Measurements from ENCODE around the gene SLC4A2.

The SLC4A2 gene

GRCh38 chr7:151080067-151080521 is 20.7 kb downstream of the SLC4A2 start:
- DNase-seq (no peak), ATAC-seq (peak; percentile 1)

- ATAC-seq (peak; percentile 88), DNase-seq (peak; percentile 89)
These were observed 21.3 kb downstream of the SLC4A2 start, which contains the start of gene FASTK for GRCh38 chr7:151080522-151081169. Gene FASTK, minus strand, starts transcription at chr7:151080809. Its CDS starts 43 bp downstream, at chr7:151080766.

GRCh38 chr7:151081170-151082101 is 22.0 kb downstream of the SLC4A2 start:
- ATAC-seq (no peak), DNase-seq (no peak)

GRCh38 chr7:151082141-151083070 is 23.0 kb downstream of the SLC4A2 start:
- DNase-seq = no peak
- no peak for ATAC-seq

- peak; percentile 60 for ATAC-seq
- DNase-seq = peak; percentile 89
These were observed 23.9 kb downstream of the SLC4A2 start, which contains the start of gene TMUB1 for GRCh38 chr7:151083071-151083823. Gene TMUB1, minus strand, starts transcription at chr7:151083493. Its CDS starts 930 bp downstream, at chr7:151082563.

- no peak for DNase-seq
- no peak for ATAC-seq
These were observed 24.4 kb downstream of the SLC4A2 start for GRCh38 chr7:151083824-151084160.

GRCh38 chr7:151085329-151085690 is 25.9 kb downstream of the SLC4A2 start:
- no peak for DNase-seq
- ATAC-seq = no peak

GRCh38 chr7:151085691-151086620 is 26.6 kb downstream of the SLC4A2 start, which contains the start of gene AGAP3:
Gene AGAP3, plus strand, starts transcription at chr7:151086475. Its CDS starts 267 bp downstream, at chr7:151086742.
- ATAC-seq = no peak
- DNase-seq = peak; percentile 65

GRCh38 chr7:151086802-151087244 is 27.4 kb downstream of the SLC4A2 start:
- DNase-seq = peak; percentile 50

GRCh38 chr7:151087245-151088018 is 28.0 kb downstream of the SLC4A2 start:
- ATAC-seq (peak; percentile 19), DNase-seq (peak; percentile 51)

More at GRCh38 chr7:151086802-151087244, 27.4 kb downstream of the SLC4A2 start:
- no peak for ATAC-seq

GRCh38 chr7:151088019-151088855 is 28.8 kb downstream of the SLC4A2 start:
- no peak for ATAC-seq
- DNase-seq = no peak

GRCh38 chr7:151088856-151089699 is 29.7 kb downstream of the SLC4A2 start:
- ATAC-seq (no peak), DNase-seq (no peak)

GRCh38 chr7:151089893-151090730 is 30.7 kb downstream of the SLC4A2 start:
- no peak for ATAC-seq
- no peak for DNase-seq

- ATAC-seq (no peak), DNase-seq (no peak)
These were observed 31.6 kb downstream of the SLC4A2 start for GRCh38 chr7:151091003-151091402.

GRCh38 chr7:151091431-151091830 is 32.0 kb downstream of the SLC4A2 start:
- ATAC-seq (no peak), DNase-seq (peak; percentile 48)

- DNase-seq (no peak), ATAC-seq (no peak)
These were observed 32.6 kb downstream of the SLC4A2 start for GRCh38 chr7:151091988-151092387.

Measured in stimulated activated naive CD8-positive, alpha-beta T cell treated with anti-CD3 and anti-CD28 coated beads, Interleukin-15, Interleukin-2, amounts not matched to agents 100 U/mL and 50 U/mL, for 24 hours (primary cell).